HCT116 (cell line): ENCODE measurements around the gene PAFAH1B1.

Experiments
- ELF1 ChIP-seq: IDR thresholded peaks from 2 replicates; pipeline ENCODE4 v1.6.1; 2012; ENCODE audit warnings: low read depth, borderline replicate concordance
- EZH2 ChIP-seq: fragments of 200-600 bp; sonication (generic); IDR thresholded peaks from 2 replicates; pipeline ENCODE4 v1.6.1; 2017; ENCODE audit warnings: antibody characterized with exemption, mixed run types
- EZH2phosphoT487 ChIP-seq: fragments of 200-600 bp; IDR thresholded peaks from 2 replicates; pipeline ENCODE4 v1.6.1; 2018; ENCODE audit warnings: antibody characterized with exemption, borderline replicate concordance
- JUND ChIP-seq: IDR thresholded peaks from 2 replicates; pipeline ENCODE4 v1.6.1; 2012
- POLR2A ChIP-seq: IDR thresholded peaks from 2 replicates; pipeline ENCODE4 v1.7.0; 2011; ENCODE audit warnings: borderline replicate concordance; ENCODE audit not compliant: insufficient read depth, insufficient read length; ENCODE audit errors: extremely low read depth
- POLR2AphosphoS5 ChIP-seq: IDR thresholded peaks from 2 replicates; pipeline ENCODE4 v1.6.1; 2011; ENCODE audit warnings: mild to moderate bottlenecking, low read depth, low read length, moderate library complexity
- RAD21 ChIP-seq: IDR thresholded peaks from 2 replicates; pipeline ENCODE4 v1.6.1; 2012; ENCODE audit warnings: low read depth, mild to moderate bottlenecking
- YY1 ChIP-seq: IDR thresholded peaks from 2 replicates; pipeline ENCODE4 v1.6.1; 2011; ENCODE audit warnings: low read length, low read depth, moderate library complexity, mild to moderate bottlenecking; ENCODE audit not compliant: insufficient replicate concordance; ENCODE audit errors: extremely low read depth
- TF ChIP-seq, protein P1 (sequence below): IDR thresholded peaks from 2 replicates; pipeline ENCODE4 v1.6.1; 2011; ENCODE audit warnings: mild to moderate bottlenecking, low read length, moderate library complexity; ENCODE audit not compliant: insufficient replicate concordance; ENCODE audit errors: extremely low read depth
- TF ChIP-seq, protein P2 (sequence below), 3 experiments: fragments of 200-600 bp in 1 of 3; sonication (generic) in 1 of 3; IDR thresholded peaks in 2 of 3; conservative IDR thresholded peaks in 1 of 3; 2 replicates each; pipeline ENCODE4 v1.5.1; 2012 to 2017; ENCODE audit warnings: low read depth in 2 of 3, low read length in 2 of 3, antibody characterized with exemption in 1 of 3, borderline replicate concordance in 1 of 3, control low read depth in 1 of 3, mild to moderate bottlenecking in 1 of 3, mixed read lengths in 1 of 3, mixed run types in 1 of 3, moderate library complexity in 1 of 3; ENCODE audit not compliant: insufficient read depth in 1 of 3
- TF ChIP-seq, protein P3 (sequence below): IDR thresholded peaks from 2 replicates; pipeline ENCODE4 v1.6.1; 2012
- TF ChIP-seq, protein P4 (sequence below): IDR thresholded peaks from 2 replicates; pipeline ENCODE4 v1.6.1; 2012; ENCODE audit warnings: low read depth

DNA sequence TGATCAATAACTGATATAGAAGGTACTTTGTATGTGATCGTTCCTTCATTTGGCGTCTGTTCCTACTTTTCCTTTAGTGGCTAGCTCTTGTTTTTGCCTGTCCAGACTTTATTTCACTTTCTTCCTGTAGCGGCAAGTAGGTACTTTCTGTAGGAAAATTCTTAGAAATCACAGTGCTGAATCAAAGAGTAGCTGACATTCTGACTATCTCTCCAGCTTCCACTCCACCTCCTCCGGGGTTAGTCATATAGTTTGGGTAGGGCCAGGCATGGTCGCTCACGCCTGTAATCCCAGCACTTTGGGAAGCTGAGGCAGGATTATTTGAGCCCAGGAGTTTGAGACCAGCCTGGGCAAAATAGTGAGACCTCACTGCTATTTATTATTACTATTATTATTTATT lies 29.9 kb upstream of the PAFAH1B1 start:
- TF ChIP-seq EZH2 (no peak), POLR2A (no peak), POLR2AphosphoS5 (no peak), RAD21 (no peak), JUND (no peak), ELF1 (no peak), EZH2phosphoT487 (no peak), YY1 (no peak)
- TF ChIP-seq, protein P1, sequence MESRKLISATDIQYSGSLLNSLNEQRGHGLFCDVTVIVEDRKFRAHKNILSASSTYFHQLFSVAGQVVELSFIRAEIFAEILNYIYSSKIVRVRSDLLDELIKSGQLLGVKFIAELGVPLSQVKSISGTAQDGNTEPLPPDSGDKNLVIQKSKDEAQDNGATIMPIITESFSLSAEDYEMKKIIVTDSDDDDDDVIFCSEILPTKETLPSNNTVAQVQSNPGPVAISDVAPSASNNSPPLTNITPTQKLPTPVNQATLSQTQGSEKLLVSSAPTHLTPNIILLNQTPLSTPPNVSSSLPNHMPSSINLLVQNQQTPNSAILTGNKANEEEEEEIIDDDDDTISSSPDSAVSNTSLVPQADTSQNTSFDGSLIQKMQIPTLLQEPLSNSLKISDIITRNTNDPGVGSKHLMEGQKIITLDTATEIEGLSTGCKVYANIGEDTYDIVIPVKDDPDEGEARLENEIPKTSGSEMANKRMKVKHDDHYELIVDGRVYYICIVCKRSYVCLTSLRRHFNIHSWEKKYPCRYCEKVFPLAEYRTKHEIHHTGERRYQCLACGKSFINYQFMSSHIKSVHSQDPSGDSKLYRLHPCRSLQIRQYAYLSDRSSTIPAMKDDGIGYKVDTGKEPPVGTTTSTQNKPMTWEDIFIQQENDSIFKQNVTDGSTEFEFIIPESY: no peak
- TF ChIP-seq, protein P2, sequence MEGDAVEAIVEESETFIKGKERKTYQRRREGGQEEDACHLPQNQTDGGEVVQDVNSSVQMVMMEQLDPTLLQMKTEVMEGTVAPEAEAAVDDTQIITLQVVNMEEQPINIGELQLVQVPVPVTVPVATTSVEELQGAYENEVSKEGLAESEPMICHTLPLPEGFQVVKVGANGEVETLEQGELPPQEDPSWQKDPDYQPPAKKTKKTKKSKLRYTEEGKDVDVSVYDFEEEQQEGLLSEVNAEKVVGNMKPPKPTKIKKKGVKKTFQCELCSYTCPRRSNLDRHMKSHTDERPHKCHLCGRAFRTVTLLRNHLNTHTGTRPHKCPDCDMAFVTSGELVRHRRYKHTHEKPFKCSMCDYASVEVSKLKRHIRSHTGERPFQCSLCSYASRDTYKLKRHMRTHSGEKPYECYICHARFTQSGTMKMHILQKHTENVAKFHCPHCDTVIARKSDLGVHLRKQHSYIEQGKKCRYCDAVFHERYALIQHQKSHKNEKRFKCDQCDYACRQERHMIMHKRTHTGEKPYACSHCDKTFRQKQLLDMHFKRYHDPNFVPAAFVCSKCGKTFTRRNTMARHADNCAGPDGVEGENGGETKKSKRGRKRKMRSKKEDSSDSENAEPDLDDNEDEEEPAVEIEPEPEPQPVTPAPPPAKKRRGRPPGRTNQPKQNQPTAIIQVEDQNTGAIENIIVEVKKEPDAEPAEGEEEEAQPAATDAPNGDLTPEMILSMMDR (IDR thresholded peaks at IDR 0.05 in 2 of 3, conservative IDR thresholded peaks at IDR 0.05 in 1 of 3; ENCODE audit: borderline replicate concordance in 1 of 3, insufficient read depth in 1 of 3, low read depth in 2 of 3, low read length in 2 of 3): no peak
- TF ChIP-seq, protein P3, sequence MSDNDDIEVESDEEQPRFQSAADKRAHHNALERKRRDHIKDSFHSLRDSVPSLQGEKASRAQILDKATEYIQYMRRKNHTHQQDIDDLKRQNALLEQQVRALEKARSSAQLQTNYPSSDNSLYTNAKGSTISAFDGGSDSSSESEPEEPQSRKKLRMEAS: no peak
- TF ChIP-seq, protein P4, sequence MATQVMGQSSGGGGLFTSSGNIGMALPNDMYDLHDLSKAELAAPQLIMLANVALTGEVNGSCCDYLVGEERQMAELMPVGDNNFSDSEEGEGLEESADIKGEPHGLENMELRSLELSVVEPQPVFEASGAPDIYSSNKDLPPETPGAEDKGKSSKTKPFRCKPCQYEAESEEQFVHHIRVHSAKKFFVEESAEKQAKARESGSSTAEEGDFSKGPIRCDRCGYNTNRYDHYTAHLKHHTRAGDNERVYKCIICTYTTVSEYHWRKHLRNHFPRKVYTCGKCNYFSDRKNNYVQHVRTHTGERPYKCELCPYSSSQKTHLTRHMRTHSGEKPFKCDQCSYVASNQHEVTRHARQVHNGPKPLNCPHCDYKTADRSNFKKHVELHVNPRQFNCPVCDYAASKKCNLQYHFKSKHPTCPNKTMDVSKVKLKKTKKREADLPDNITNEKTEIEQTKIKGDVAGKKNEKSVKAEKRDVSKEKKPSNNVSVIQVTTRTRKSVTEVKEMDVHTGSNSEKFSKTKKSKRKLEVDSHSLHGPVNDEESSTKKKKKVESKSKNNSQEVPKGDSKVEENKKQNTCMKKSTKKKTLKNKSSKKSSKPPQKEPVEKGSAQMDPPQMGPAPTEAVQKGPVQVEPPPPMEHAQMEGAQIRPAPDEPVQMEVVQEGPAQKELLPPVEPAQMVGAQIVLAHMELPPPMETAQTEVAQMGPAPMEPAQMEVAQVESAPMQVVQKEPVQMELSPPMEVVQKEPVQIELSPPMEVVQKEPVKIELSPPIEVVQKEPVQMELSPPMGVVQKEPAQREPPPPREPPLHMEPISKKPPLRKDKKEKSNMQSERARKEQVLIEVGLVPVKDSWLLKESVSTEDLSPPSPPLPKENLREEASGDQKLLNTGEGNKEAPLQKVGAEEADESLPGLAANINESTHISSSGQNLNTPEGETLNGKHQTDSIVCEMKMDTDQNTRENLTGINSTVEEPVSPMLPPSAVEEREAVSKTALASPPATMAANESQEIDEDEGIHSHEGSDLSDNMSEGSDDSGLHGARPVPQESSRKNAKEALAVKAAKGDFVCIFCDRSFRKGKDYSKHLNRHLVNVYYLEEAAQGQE: no peak
